A673 (cell line): Measurements from ENCODE around the gene ZFYVE21. TPM values are rescaled to one million over a fixed set of nuclear protein-coding genes. Genes with fewer than 3 reads are reported as not detected.

Experiments
- BruUV-seq: library from RNA; stranded (reverse); fragments of 400-500 nt; replicated peaks from 2 replicates; lab custom pipeline; 2021; lab: Mats Ljungman, UMichigan
- CTCF ChIA-PET: fragments of 300-600 bp; sonication (Branson Sonifier 250); formaldehyde crosslinking; loops from one replicate; lab custom pipeline; 2022; ENCODE audit warnings: antibody characterized with exemption; lab: Charles Lee
- POLR2A ChIA-PET: fragments of 300-600 bp; sonication (Branson Sonifier 250); formaldehyde crosslinking; loops from one replicate; lab custom pipeline; 2022; ENCODE audit warnings: antibody characterized with exemption; ENCODE audit not compliant: low non-redundant PET; lab: Charles Lee
- DNase-seq: peaks from one replicate; pipeline ENCODE4 v3.0.0-alpha.2; 2015; ENCODE audit warnings: low spot score
- H3K27ac ChIP-seq: fragments of 200-600 bp; sonication (generic); 2 replicates; pipeline ENCODE4 v1.5.1; 2016; ENCODE audit warnings: mixed run types, low read depth, mild to moderate bottlenecking, mixed read lengths, antibody characterized with exemption, low read length; ENCODE audit not compliant: poor library complexity, severe bottlenecking
- H3K27me3 ChIP-seq: fragments of 200-600 bp; sonication (generic); replicated peaks from 2 replicates; pipeline ENCODE4 v1.6.1; 2017; ENCODE audit warnings: mixed run types, low read depth, mild to moderate bottlenecking, mixed read lengths, antibody characterized with exemption, low read length; ENCODE audit not compliant: insufficient read depth, poor library complexity
- H3K36me3 ChIP-seq: fragments of 200-600 bp; sonication (generic); 2 replicates; pipeline ENCODE4 v1.6.1; 2016; ENCODE audit warnings: mixed run types, mild to moderate bottlenecking, mixed read lengths, antibody characterized with exemption, low read length; ENCODE audit not compliant: insufficient read depth, poor library complexity, severe bottlenecking
- H3K4me1 ChIP-seq: fragments of 200-600 bp; sonication (generic); 2 replicates; pipeline ENCODE4 v1.6.1; 2017; ENCODE audit warnings: mixed run types, mild to moderate bottlenecking, mixed read lengths, antibody characterized with exemption, low read length; ENCODE audit not compliant: insufficient read depth, poor library complexity, severe bottlenecking
- H3K4me3 ChIP-seq: fragments of 200-600 bp; sonication (generic); 2 replicates; pipeline ENCODE4 v1.5.1; 2016; ENCODE audit warnings: low read depth, mixed run types, mild to moderate bottlenecking, mixed read lengths, low read length; ENCODE audit not compliant: poor library complexity, severe bottlenecking
- H3K9me3 ChIP-seq: fragments of 200-600 bp; sonication (generic); 2 replicates; pipeline ENCODE4 v1.6.1; 2016; ENCODE audit warnings: mixed run types, low read depth, mild to moderate bottlenecking, mixed read lengths, antibody characterized with exemption, low read length; ENCODE audit not compliant: poor library complexity, severe bottlenecking
- CTCF ChIP-seq: fragments of 300-800, 200-600 bp; sonication (generic); conservative IDR thresholded peaks from 2 replicates; pipeline ENCODE4 v1.5.1; 2017; ENCODE audit warnings: low read depth, mild to moderate bottlenecking, antibody characterized with exemption, low read length, moderate library complexity, mixed read lengths
- EZH2 ChIP-seq: fragments of 200-600 bp; sonication (generic); IDR thresholded peaks from 2 replicates; pipeline ENCODE4 v1.6.1; 2017; ENCODE audit warnings: borderline replicate concordance, low read depth, mild to moderate bottlenecking, mixed read lengths, antibody characterized with exemption, low read length; ENCODE audit not compliant: poor library complexity, severe bottlenecking
- intact Hi-C: fragments of 100-400 bp; cut with micrococcal nuclease; formaldehyde crosslinking; loops from one replicate; pipeline ENCODE4 v1.10.0; 2022; ENCODE audit not compliant: unreplicated experiment
- total RNA-seq: library from RNA; stranded (reverse); gene quantifications from 2 replicates; pipeline ENCODE4 v1.2.3, GENCODE V29; 2021

Gene ZFYVE21
- total RNA-seq, 1 experiment from 2014 or later, result 35.7 TPM

GRCh38 chr14:103714063-103714724 is 1.4 kb upstream of the ZFYVE21 start:
- TF ChIP-seq EZH2 (no peak), CTCF (no peak)
- CTCF ChIA-PET, result interaction anchor here (0.5 to 0.6 kb wide), 2 partner anchors 94 to 193 kb away, joined by 3 to 7 read pairs; no protein-coding TSS in a partner anchor
- Histone ChIP-seq H3K27me3 (no peaks in the 10 kb centered on the region), H3K27ac (peak overlapping the region; percentile 96), H3K4me3 (peak overlapping the region; percentile 79), H3K36me3 (peaks cover 20% of the 10 kb centered on the region), H3K9me3 (no peaks in the 10 kb centered on the region), H3K4me1 (peaks cover 26% of the 10 kb centered on the region)
- intact Hi-C loops, result no loop called here
- POLR2A ChIA-PET, result interaction anchor here (0.6 kb wide), 2 partner anchors 10 to 157 kb away, joined by 3 to 6 read pairs; no protein-coding TSS in a partner anchor
- BruUV-seq, result TSS peak; percentile 66
- no peak for DNase-seq

- ChIA-PET CTCF (no interaction called here), POLR2A (no interaction called here)
- Histone ChIP-seq H3K4me3 (peak overlapping the region; percentile 79), H3K27ac (peak overlapping the region; percentile 96), H3K4me1 (peaks cover 21% of the 10 kb centered on the region), H3K36me3 (peaks cover 5% of the 10 kb centered on the region), H3K27me3 (no peaks in the 10 kb centered on the region), H3K9me3 (no peaks in the 10 kb centered on the region)
- intact Hi-C loops, result no loop called here
- BruUV-seq, result no TSS peak
- no peak for DNase-seq
- TF ChIP-seq EZH2 (no peak), CTCF (no peak)
Measured at GRCh38 chr14:103716091-103716801, 636 bp downstream of the ZFYVE21 start.

- Histone ChIP-seq H3K9me3 (no peaks in the 10 kb centered on the region), H3K27me3 (no peaks in the 10 kb centered on the region), H3K27ac (peak overlapping the region; percentile 96), H3K4me1 (peaks cover 14% of the 10 kb centered on the region), H3K36me3 (peaks cover 5% of the 10 kb centered on the region), H3K4me3 (peak overlapping the region; percentile 79)
- no peak for DNase-seq
- TF ChIP-seq EZH2, result no peak
- TF ChIP-seq CTCF, result no peak
- TSS peak; percentile 51 for BruUV-seq
- ChIA-PET POLR2A (no interaction called here), CTCF (interaction anchor here (0.6 kb wide), 1 partner anchor 145 kb away, joined by 3 read pairs; no protein-coding TSS in a partner anchor)
- intact Hi-C loops, result no loop called here
Measured at GRCh38 chr14:103716899-103717411, 1.3 kb downstream of the ZFYVE21 start.
